ENCODE results near the gene RHOA. TPM values are rescaled to one million over a fixed set of nuclear protein-coding genes. Genes with fewer than 3 reads are reported as not detected.

The RHOA gene
- total RNA-seq, 6 experiments from 2014 or later, result 703 to 739 (median 716) TPM

- no peak overlapping the region for H3K4me3 Mint-ChIP-seq
- peaks cover 3% of the 10 kb centered on the region; the same call in 1 of the 2 replicates for H3K27me3 Mint-ChIP-seq (ENCODE audit: insufficient read depth)
- no peak for DNase-seq
- H3K4me1 Mint-ChIP-seq (ENCODE audit: low read depth), result peaks cover 24% of the 10 kb centered on the region
- H3K9me3 Mint-ChIP-seq, result no peaks in the 10 kb centered on the region
- no peak overlapping the region for H3K27ac Mint-ChIP-seq
- H3K36me3 Mint-ChIP-seq (ENCODE audit: low read depth), result no peaks in the 10 kb centered on the region
- peak; percentile 32; the same call in 1 of the 2 replicates for TF ChIP-seq CTCF (IDR thresholded peaks at IDR 0.05)
Measured at GRCh38 chr3:49454458-49454857, 42.7 kb upstream of the RHOA start.

GRCh38 chr3:49453621-49454020, 41.8 kb upstream of the RHOA start:
- Mint-ChIP-seq H3K27me3 (ENCODE audit: insufficient read depth) (peaks cover 3% of the 10 kb centered on the region; the same call in 1 of the 2 replicates), H3K27ac (no peak overlapping the region), H3K36me3 (ENCODE audit: low read depth) (no peaks in the 10 kb centered on the region), H3K4me1 (ENCODE audit: low read depth) (peaks cover 30% of the 10 kb centered on the region), H3K4me3 (no peak overlapping the region), H3K9me3 (no peaks in the 10 kb centered on the region)
- no peak for TF ChIP-seq CTCF (IDR thresholded peaks at IDR 0.05)
- DNase-seq, result no peak

- Mint-ChIP-seq H3K27me3 (ENCODE audit: insufficient read depth) (no peaks in the 10 kb centered on the region; the same call in 1 of the 2 replicates), H3K36me3 (ENCODE audit: low read depth) (no peaks in the 10 kb centered on the region), H3K27ac (peak overlapping the region; percentile 11; the same call in 1 of the 2 replicates), H3K4me3 (no peak overlapping the region), H3K4me1 (ENCODE audit: low read depth) (peaks cover 14% of the 10 kb centered on the region), H3K9me3 (no peaks in the 10 kb centered on the region)
- TF ChIP-seq CTCF (IDR thresholded peaks at IDR 0.05), result no peak
- no peak for DNase-seq
Measured at GRCh38 chr3:49445391-49445790, 33.6 kb upstream of the RHOA start.

- DNase-seq, result no peak
- Mint-ChIP-seq H3K9me3 (no peaks in the 10 kb centered on the region), H3K4me3 (no peak overlapping the region), H3K4me1 (ENCODE audit: low read depth) (0 out of 2 replicates have a peak, but pooled peaks cover 7% of the 10 kb centered on the region), H3K36me3 (ENCODE audit: low read depth) (no peaks in the 10 kb centered on the region), H3K27ac (no peak overlapping the region), H3K27me3 (ENCODE audit: insufficient read depth) (no peaks in the 10 kb centered on the region; the same call in 1 of the 2 replicates)
- TF ChIP-seq CTCF (IDR thresholded peaks at IDR 0.05), result no peak
Measured at GRCh38 chr3:49434731-49435130, 23.0 kb upstream of the RHOA start.

GRCh38 chr3:49428752-49429080, 16.9 kb upstream of the RHOA start:
- TF ChIP-seq CTCF (IDR thresholded peaks at IDR 0.05), result peak; percentile 14; the same call in 1 of the 2 replicates
- H3K27me3 Mint-ChIP-seq (ENCODE audit: insufficient read depth), result peaks cover 5% of the 10 kb centered on the region
- H3K36me3 Mint-ChIP-seq (ENCODE audit: low read depth), result peaks cover 11% of the 10 kb centered on the region; the same call in 1 of the 2 replicates
- no peak for DNase-seq
- peak overlapping the region; percentile 98 for H3K27ac Mint-ChIP-seq
- H3K4me1 Mint-ChIP-seq (ENCODE audit: low read depth), result peaks cover 21% of the 10 kb centered on the region; the same call in 1 of the 2 replicates
- H3K9me3 Mint-ChIP-seq, result no peaks in the 10 kb centered on the region
- H3K4me3 Mint-ChIP-seq, result peak overlapping the region; percentile 97

- TF ChIP-seq CTCF (IDR thresholded peaks at IDR 0.05), result no peak
- Mint-ChIP-seq H3K27ac (no peak overlapping the region; the same call in 1 of the 2 replicates), H3K9me3 (no peaks in the 10 kb centered on the region), H3K4me1 (ENCODE audit: low read depth) (peaks cover 27% of the 10 kb centered on the region), H3K36me3 (ENCODE audit: low read depth) (peaks cover 15% of the 10 kb centered on the region; the same call in 1 of the 2 replicates), H3K4me3 (peak overlapping the region; percentile 97), H3K27me3 (ENCODE audit: insufficient read depth) (peaks cover 5% of the 10 kb centered on the region)
- DNase-seq, result no peak
Measured at GRCh38 chr3:49427586-49427985, 15.8 kb upstream of the RHOA start.

Data from HFFc6 (cell line).